Esophagus muscularis mucosa (tissue), 4 donors: ENCODE data around the gene DYNC1I1. TPM values are rescaled to one million over a fixed set of nuclear protein-coding genes. Genes with fewer than 3 reads are reported as not detected.
A peak's percentile ranks its signal among the peaks of the same experiment; 100 is the strongest.

Source experiments
- DNase-seq: peaks from one replicate; pipeline ENCODE4 v3.0.0-alpha.2; 2017; ENCODE audit errors: extremely low spot score
- H3K27ac ChIP-seq, 4 donors: fragments of 200-600 bp; sonication (generic); replicated peaks in 1 of 4; 1 replicate in 3 of 4; 2 replicates in 1 of 4; pipeline ENCODE4 v1.5.1; 2016 to 2019; ENCODE audit warnings: mild to moderate bottlenecking in 1 of 4
- H3K27me3 ChIP-seq, 4 donors: fragments of 200-600 bp; sonication (generic); one replicate each; pipeline versions ENCODE4 v1.5.1 to v1.6.0; 2016 to 2019
- H3K36me3 ChIP-seq, 4 donors: fragments of 200-600 bp; sonication (generic); one replicate each; pipeline ENCODE4 v1.5.1; 2016 to 2019
- H3K4me1 ChIP-seq, 4 donors: fragments of 200-600 bp; sonication (generic); one replicate each; pipeline ENCODE4 v1.5.1; 2016 to 2019
- H3K4me3 ChIP-seq, 4 donors: fragments of 200-600 bp; sonication (generic); 1 replicate in 2 of 4; 2 replicates in 2 of 4; pipeline ENCODE4 v1.5.1; 2016 to 2019; ENCODE audit warnings: mild to moderate bottlenecking in 4 of 4, moderate library complexity in 1 of 4
- H3K9me3 ChIP-seq, 4 donors: fragments of 200-600 bp; sonication (generic); 1 replicate in 3 of 4; 2 replicates in 1 of 4; pipeline ENCODE4 v1.5.1; 2016 to 2019
- CTCF ChIP-seq, 3 experiments: fragments of 200-600 bp in 2 of 3; fragments of 450-650 bp in 1 of 3; sonication (generic) in 2 of 3; IDR thresholded peaks; one replicate each; pipeline ENCODE4 v1.5.1; 2017 to 2019; ENCODE audit warnings: antibody characterized with exemption in 3 of 3, mild to moderate bottlenecking in 2 of 3, moderate library complexity in 1 of 3
- EP300 ChIP-seq: sonication (generic); formaldehyde crosslinking; IDR thresholded peaks from one replicate; pipeline ENCODE4 v1.6.1; 2017; ENCODE audit warnings: antibody characterized with exemption
- POLR2A ChIP-seq: fragments of 450-650 bp; IDR thresholded peaks from one replicate; pipeline ENCODE4 v1.6.1; 2017; ENCODE audit warnings: antibody characterized with exemption, moderate library complexity, mild to moderate bottlenecking, low read depth
- POLR2AphosphoS5 ChIP-seq, 2 donors: sonication (generic); formaldehyde crosslinking; IDR thresholded peaks; one replicate each; pipeline ENCODE4 v1.6.1; 2017; ENCODE audit warnings: antibody characterized with exemption in 2 of 2
- WGBS: methylation state at CpG from one replicate; pipeline ENCODE4 v1.1.5; 2018; 5-methylcytosine and 5-hydroxymethylcytosine counted together
- intact Hi-C: fragments of 100-400 bp; cut with DNase I; formaldehyde crosslinking; loops from one replicate; pipeline ENCODE4 v1.15.1; 2023
- total RNA-seq, 4 donors: library from RNA; depleted of rRNA; stranded (reverse); fragments of >200 nt; gene quantifications; one replicate each; pipeline versions ENCODE4 v1.1.0 to v1.2.1, GENCODE V29; 2016

Gene DYNC1I1
- total RNA-seq, 4 donors from 2014 or later = 8.7 to 16.4 (median 12.3) TPM

GRCh38 chr7:95794917-95795515 is 22.7 kb downstream of the DYNC1I1 start:
- no peak for DNase-seq
- H3K27ac ChIP-seq = no peak overlapping the region
- intact Hi-C loops = no loop called here
- no peak overlapping the region for H3K4me3 ChIP-seq
- WGBS = 76% methylated on average over 3 of the region's 3 CpGs
- no peaks in the 10 kb centered on the region for H3K4me1 ChIP-seq
- peak in 2 of 3 experiments; percentile 10 to 22 for TF ChIP-seq CTCF (IDR thresholded peaks at IDR 0.05)
- no peak for TF ChIP-seq EP300
- no peak for TF ChIP-seq POLR2AphosphoS5 (IDR thresholded peaks at IDR 0.05)
- no peaks in the 10 kb centered on the region for H3K27me3 ChIP-seq
- H3K9me3 ChIP-seq = no peaks in the 10 kb centered on the region
- H3K36me3 ChIP-seq = no peaks in the 10 kb centered on the region

GRCh38 chr7:95796617-95797016 is 24.3 kb downstream of the DYNC1I1 start:
- intact Hi-C loops = no loop called here
- no peaks in the 10 kb centered on the region for H3K4me1 ChIP-seq
- TF ChIP-seq EP300 (no peak), POLR2A (no peak), CTCF (IDR thresholded peaks at IDR 0.05) (no peak), POLR2AphosphoS5 (IDR thresholded peaks at IDR 0.05) (no peak)
- no peaks in the 10 kb centered on the region for H3K36me3 ChIP-seq
- no peak overlapping the region for H3K27ac ChIP-seq
- no peak overlapping the region for H3K4me3 ChIP-seq
- WGBS = 41% methylated on average over 1 of the region's 1 CpG
- no peaks in the 10 kb centered on the region for H3K9me3 ChIP-seq
- DNase-seq = no peak
- no peaks in the 10 kb centered on the region for H3K27me3 ChIP-seq

GRCh38 chr7:95798401-95798930 is 26.1 kb downstream of the DYNC1I1 start:
- Histone ChIP-seq H3K36me3 (no peaks in the 10 kb centered on the region), H3K27ac (no peak overlapping the region), H3K9me3 (no peaks in the 10 kb centered on the region), H3K4me1 (no peaks in the 10 kb centered on the region), H3K27me3 (no peaks in the 10 kb centered on the region), H3K4me3 (no peak overlapping the region)
- TF ChIP-seq CTCF (IDR thresholded peaks at IDR 0.05) = no peak
- TF ChIP-seq EP300 = no peak
- no peak for TF ChIP-seq POLR2A
- no peak for TF ChIP-seq POLR2AphosphoS5 (IDR thresholded peaks at IDR 0.05)
- 20% methylated on average over 4 of the region's 4 CpGs for WGBS
- intact Hi-C loops = no loop called here
- no peak for DNase-seq

GRCh38 chr7:95800787-95801186 is 28.4 kb downstream of the DYNC1I1 start:
- H3K27me3 ChIP-seq = no peaks in the 10 kb centered on the region

More at GRCh38 chr7:95800787-95801186, 28.4 kb downstream of the DYNC1I1 start:
- WGBS = 70% methylated on average over 3 of the region's 3 CpGs
- no peaks in the 10 kb centered on the region for H3K9me3 ChIP-seq
- no peak for DNase-seq
- H3K36me3 ChIP-seq = peaks cover 0 to 7% (median 0%) of the 10 kb centered on the region in 4 donors
- no peak overlapping the region for H3K27ac ChIP-seq
- TF ChIP-seq POLR2AphosphoS5 (IDR thresholded peaks at IDR 0.05) (no peak), CTCF (IDR thresholded peaks at IDR 0.05) (no peak), EP300 (no peak), POLR2A (no peak)
- no peak overlapping the region for H3K4me3 ChIP-seq
- no peaks in the 10 kb centered on the region for H3K4me1 ChIP-seq
- intact Hi-C loops = no loop called here
